ENCODE data around the gene EFNA4.
"Not testable (repeated sequence)": the region's sequence is repeated elsewhere in the genome, so short reads cannot be mapped to it uniquely, and the experiment has no call there.

Gene EFNA4

GRCh38 chr1:155091071-155092051 is 27.8 kb downstream of the EFNA4 start:
- peak; percentile 97 for DNase-seq

- DNase-seq = no peak
Observed at GRCh38 chr1:155092131-155092530, 28.6 kb downstream of the EFNA4 start.

GRCh38 chr1:155092641-155093040 is 29.1 kb downstream of the EFNA4 start:
- DNase-seq = no peak

GRCh38 chr1:155093911-155094621 is 30.5 kb downstream of the EFNA4 start:
- DNase-seq = no peak

GRCh38 chr1:155094622-155094948 is 31.0 kb downstream of the EFNA4 start:
- no peak for DNase-seq

GRCh38 chr1:155099331-155099730 is 35.8 kb downstream of the EFNA4 start:
- no peak for DNase-seq

GRCh38 chr1:155103325-155103724 is 39.8 kb downstream of the EFNA4 start:
- DNase-seq = no peak

- no peak for DNase-seq
Observed at GRCh38 chr1:155104605-155105534, 41.3 kb downstream of the EFNA4 start.

GRCh38 chr1:155105604-155106011 is 42.1 kb downstream of the EFNA4 start:
- DNase-seq = no peak

- no peak for DNase-seq
Observed at GRCh38 chr1:155106862-155107261, 43.3 kb downstream of the EFNA4 start.

- no peak for DNase-seq
Observed at GRCh38 chr1:155107309-155108264, 44.0 kb downstream of the EFNA4 start.

GRCh38 chr1:155108296-155108695 is 44.8 kb downstream of the EFNA4 start:
- DNase-seq = no peak

GRCh38 chr1:155110381-155110780 is 46.8 kb downstream of the EFNA4 start:
- no peak for DNase-seq

- no peak for DNase-seq
Observed at GRCh38 chr1:155110826-155111225, 47.3 kb downstream of the EFNA4 start.

GRCh38 chr1:155113450-155113980 is 50.0 kb downstream of the EFNA4 start:
- no peak for DNase-seq

GRCh38 chr1:155116113-155116764 is 52.7 kb downstream of the EFNA4 start:
- no peak for DNase-seq

- DNase-seq = no peak
Observed at GRCh38 chr1:155117610-155118009, 54.1 kb downstream of the EFNA4 start.

GRCh38 chr1:155118090-155118489 is 54.5 kb downstream of the EFNA4 start:
- DNase-seq = not testable (repeated sequence)

All from activated CD8-positive, alpha-beta memory T cell treated with anti-CD3 and anti-CD28 coated beads, Interleukin-2, amount 50 U/mL, for 48 hours (primary cell).